HG03108 (cell line): ENCODE results near the gene COL4A4.
A peak's percentile ranks its signal among the peaks of the same experiment; 100 is the strongest.
"Not testable (repeated sequence)": the region's sequence is repeated elsewhere in the genome, so short reads cannot be mapped to it uniquely, and the experiment has no call there.

Experiments used
- ATAC-seq: cut with Tn5 transposase; IDR thresholded peaks from one replicate; pipeline ENCODE4 v1.9.1; 2021; ENCODE audit warnings: moderate library complexity; ENCODE audit not compliant: unreplicated experiment

Gene COL4A4

DNA sequence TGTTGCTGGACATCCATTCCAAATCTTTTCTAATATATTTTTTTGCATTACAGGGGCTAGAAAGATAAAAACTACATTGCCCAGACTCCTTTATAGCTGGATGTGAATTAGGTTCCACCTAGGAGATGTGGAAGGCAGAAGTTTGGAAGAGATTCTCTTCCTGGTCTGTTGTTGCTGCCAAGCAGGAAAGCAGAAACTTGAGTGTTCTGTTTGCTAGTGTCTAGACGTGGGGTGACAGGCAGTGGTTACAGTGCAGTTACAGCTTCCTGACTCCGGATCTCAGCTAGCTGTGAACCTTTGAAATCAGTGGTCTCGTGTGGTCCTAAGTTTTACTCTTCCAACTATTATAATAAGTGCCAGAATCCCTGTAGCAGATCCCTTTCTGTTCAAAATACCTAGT lies 46.2 kb downstream of the COL4A4 start:
- no peak for ATAC-seq

DNA sequence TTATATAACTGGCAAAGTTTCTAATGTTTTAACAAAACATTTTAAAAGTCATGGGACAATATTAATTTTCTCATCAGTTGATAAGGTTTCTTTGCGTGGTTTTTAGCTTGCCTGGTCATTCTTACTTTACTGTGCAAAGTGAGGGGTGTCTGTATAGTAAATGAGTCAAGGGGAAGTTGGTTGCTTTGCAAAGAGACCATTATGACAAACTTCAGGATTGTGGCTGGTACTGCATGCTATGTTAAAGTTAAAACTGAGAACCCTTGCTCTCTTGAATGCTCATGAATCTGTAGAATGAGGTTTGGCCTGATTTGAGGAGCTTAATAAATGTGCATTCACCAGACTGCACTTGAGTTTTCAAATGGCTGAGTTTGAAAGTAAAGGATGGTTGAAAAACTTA lies 47.0 kb downstream of the COL4A4 start:
- ATAC-seq, result peak; percentile 45

DNA sequence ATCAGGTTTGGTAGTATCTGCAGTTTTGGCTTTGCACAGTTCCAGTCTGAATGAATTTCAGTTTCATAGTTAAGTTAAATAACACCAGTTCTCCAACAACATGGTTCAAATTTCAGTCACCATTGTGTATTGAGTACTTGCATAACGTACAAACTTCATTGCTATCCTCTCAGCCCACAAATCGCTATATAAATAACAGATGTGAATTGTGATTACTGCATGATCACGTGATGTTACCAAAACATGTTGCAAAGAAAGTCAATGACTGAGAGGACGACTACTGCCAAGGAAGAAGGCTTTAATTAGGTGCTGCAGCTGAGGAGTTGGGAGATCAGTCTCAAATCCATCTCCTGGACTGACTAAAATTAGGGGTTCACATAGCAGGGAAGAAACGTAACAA lies 48.2 kb downstream of the COL4A4 start:
- ATAC-seq, result no peak

DNA sequence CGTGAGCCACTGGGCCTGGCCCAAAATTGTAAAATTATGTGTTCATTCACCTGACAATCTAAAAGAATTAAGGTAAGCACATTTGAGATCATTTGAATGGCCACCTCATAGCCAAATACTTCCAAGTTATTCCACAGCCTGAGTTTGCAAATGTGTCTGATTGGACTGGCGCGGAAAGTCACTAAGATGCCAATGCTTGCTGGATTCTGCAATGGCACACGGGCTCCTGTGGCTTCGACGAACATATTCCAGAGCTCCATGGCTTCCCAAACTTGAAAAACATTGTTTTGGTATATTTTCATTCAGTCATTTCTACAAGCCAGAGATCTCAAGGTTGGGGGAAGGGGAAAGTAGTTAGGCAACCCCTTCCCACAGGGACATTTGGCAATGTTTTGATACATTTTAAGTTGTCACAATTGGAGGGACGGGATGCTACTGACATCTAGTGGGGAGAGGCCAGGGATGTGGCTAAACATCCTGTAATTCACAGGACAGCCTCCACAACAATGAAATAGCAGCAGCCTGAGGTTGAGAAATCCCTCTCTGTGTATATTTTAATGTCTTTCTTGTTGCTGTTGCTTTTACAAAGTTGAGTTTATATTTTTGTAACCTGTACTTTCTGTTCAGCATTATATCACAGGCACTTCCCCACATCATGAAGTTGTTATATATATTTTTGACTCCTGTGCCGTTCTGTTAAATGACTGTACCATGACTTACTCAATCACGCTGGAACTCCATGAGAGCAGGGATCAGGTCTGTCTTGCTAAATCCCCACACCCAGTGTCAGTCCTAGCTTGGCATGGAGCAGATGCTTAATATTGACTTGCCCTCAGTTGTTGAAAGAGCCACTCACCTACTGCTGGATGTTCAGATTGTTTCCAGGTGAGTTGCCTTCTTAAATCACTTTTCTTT lies 56.9 kb downstream of the COL4A4 start:
- no peak for ATAC-seq

DNA sequence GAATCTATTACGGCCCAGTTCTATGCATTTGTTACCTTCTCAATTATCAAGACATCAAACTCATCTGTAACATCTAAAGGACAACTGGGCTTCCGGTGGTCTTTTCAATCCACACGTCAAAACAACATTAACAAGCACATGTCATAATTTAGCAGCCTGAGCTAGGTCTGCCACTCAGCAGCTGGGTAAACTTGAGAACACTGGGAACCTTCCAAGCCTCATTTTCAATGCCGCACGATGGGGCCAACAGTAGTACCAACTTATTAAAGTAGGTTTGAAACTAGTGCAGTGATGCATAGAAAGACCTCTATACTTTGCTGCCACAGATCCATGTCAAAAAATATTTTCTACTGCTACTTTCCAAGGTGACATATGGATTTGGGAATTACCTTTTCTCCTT lies 60.4 kb downstream of the COL4A4 start:
- no peak for ATAC-seq

DNA sequence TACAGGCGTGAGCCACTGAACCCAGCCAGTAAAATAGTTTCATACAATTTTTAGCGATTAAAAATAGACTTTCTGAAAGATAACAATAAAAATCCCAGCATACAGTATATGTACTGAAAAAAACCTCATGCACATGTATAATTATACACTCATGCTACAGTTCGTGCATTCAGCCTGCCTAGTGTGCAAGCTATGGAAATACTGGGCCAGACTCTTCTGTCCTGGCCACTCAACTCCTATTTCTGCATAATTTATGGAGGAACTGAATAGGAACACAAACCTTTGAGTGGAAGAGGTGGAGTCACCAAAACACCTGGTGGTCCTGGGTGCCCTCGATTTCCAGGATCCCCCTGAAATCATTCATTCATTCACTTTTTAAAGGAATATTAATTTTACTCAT lies 64.7 kb downstream of the COL4A4 start:
- ATAC-seq, result no peak

DNA sequence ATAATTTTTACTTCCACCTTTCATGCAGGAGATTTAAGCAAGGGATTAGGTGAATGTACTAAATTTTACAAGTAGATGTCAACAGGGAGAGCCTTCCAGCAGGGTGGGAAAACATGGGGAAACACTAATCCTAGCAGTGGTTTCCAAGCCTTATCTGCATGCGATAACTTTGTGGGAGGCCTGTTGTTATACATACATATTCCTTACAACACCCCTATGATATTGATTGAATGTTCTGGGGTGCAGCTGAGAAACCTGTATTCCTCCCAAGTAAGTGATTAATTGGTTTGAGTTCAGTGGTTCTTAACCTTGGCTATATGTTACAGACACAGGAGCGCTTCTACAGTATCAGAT lies 65.9 kb downstream of the COL4A4 start:
- no peak for ATAC-seq

DNA sequence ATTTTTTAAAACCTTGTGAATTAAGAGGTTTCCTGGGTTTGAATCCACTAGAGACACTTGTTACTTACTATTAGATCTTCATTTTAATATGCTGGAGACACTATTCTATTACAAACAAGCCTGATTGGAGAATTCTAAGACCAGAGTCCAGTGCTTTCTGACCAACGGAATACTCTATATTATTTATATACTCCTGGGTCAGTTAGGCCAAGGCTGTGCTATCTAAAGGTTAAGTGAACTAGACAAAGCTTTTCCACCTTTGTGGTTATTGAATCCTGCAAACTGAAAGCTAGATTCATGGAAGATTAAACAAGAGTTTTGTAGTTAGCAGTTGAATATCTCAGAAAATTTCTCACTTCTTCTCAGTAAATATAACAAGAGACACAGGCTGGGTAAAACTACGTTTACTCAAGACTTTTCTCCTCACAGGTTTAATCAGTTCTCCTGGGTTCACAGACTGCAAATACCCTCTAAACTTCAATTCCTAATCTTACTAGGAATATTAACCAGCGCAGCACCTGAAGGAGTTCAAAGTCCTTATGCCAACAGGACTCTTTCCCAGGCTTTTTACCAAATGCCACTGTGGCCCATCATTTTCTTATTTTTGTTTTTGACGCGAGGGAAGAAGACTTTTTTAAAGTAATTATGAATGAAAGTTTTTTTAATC lies 66.4 kb downstream of the COL4A4 start:
- no peak for ATAC-seq

DNA sequence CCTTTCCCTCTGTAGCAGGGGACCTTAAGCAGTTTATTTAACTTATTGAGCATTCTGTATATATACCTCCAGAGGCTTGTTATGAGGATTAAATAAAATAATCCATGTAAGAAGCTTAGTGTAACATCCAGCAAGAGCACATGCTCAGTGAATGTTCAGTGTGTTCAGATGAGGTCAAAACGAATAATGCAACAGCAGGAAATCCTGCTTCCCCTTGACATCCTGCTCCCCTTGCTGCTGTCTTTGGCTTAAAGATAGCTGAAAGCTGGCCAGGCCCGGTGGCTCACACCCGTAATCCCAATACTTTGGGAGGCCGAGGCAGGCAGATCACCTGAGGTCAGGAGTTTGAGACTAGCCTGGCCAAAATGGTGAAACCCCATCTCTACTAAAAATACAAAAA lies 68.7 kb downstream of the COL4A4 start:
- no peak for ATAC-seq

DNA sequence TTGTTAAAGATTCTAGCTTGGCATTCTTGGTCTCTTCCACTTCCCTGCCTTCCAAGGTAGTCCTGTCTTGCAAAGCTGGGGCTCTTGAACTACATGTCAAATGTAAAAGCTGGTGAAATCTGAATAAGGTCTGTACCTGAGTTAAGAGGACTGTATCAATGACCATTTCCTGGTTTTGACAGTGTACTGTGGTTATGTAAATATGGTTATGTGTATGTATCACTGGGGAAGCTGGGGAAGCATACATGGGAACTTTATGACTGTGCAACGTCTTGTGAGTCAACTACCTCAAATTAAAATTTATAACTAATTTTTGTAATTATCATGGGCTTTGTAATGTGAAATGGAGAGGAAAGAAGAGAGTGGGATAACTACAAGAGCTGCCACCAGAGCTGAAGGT lies 81.7 kb downstream of the COL4A4 start:
- peak; percentile 96 for ATAC-seq

DNA sequence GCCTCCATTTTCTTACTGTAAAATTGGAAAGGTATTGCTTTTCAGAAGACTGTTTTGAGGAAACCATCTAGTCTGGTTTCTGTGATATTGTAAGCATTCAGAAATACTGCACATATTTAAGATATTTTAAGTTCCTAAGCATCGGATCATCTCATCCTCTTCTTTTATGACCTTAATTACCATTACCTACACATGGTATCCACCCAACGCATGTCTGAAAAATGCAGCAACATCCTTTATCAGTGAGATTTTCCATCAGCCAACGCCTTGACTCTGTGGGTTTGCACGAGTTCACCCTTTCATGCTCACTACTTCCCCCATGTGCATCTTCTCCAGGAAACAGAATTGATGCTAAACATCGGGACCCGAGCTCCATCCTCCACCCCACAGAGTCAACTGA lies 84.3 kb downstream of the COL4A4 start:
- ATAC-seq, result no peak

DNA sequence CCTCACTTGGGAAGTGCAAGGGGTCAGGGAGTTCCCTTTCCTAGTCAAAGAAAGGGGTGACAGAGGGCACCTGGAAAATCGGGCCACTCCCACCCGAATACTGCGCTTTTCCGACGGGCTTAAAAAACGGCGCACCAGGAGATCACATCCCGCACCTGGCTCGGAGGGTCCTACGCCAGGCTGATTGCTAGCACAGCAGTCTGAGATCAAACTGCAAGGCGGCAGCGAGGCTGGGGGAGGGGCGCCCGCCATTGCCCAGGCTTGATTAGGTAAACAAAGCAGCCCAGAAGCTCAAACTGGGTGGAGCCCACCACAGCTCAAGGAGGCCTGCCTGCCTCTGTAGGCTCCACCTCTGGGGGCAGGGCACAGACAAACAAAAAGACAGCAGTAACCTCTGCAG lies 98.9 kb downstream of the COL4A4 start:
- not testable (repeated sequence) for ATAC-seq

DNA sequence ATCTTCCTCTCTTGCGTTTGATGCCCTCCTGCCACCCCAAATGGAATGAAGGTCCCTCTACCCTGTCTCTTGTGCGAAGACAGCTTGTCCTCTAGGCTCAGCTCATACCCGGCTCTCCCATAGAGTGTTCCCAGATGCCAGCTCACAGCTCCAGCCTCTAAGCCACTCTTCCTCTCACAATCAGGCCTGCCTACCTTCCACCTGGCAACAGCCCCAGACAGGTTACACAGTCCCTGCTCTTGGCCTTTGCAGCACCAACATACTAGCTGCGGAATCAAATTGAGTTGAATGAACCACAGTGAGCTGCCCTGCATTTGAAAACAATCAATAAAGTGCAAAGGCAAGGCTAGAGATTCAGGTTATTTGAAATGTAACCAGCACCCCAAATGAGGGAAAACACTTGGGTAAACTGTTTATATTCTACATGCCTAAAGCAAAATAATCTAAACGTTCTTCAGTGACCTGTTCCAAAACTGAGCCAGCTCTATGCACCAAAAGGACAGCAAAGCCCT lies 105.1 kb downstream of the COL4A4 start:
- no peak for ATAC-seq

DNA sequence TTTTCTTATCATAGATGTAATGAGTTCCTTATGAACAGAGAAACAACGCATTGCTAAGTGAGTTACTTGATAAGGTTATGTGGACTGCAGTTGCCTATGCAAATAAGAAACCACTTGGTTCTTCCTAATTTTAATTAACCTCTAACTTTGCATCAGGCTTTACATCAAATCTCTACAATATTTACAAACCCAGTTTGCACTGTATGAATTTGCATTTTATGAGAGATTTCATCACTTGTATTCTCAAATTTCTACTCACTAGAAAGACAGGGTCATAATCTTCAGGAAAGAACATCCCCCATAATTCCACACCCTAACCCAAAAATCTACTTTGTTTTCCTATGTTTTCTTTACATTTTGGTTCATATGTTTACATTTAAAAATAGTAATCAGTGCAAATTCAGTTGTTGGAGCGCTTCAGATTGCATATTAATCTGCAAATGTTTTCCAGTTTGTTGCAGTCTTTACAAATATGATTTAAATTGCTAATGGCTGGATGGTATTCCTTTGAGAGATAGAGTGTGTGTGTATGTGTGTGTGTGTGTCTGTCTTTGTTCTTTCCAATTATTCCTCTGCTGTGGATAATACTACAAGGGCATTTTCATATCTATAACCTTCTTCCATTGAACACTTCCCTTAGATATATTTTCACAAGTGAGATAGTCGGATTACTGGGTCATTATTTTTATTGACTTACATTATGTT lies 106.1 kb downstream of the COL4A4 start:
- no peak for ATAC-seq

DNA sequence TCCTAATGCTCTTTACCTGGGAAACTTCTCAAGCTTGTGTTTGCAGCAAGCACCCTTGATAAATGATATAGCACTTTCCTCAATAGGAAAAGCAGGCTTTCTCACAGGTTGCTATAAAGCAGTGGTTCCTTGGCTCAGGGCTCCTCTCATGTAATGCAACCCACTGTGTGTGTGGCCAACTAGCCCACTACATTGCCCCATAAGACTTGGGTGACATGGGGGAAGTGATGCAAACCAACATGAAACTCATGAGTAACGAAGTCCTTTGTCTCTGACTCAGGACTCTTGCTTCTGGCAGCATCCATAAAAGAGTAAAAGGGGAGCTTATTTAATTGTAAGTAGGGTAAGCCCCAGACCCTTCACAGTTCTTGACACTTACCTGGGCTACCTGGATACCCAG lies 106.9 kb downstream of the COL4A4 start:
- ATAC-seq, result no peak

DNA sequence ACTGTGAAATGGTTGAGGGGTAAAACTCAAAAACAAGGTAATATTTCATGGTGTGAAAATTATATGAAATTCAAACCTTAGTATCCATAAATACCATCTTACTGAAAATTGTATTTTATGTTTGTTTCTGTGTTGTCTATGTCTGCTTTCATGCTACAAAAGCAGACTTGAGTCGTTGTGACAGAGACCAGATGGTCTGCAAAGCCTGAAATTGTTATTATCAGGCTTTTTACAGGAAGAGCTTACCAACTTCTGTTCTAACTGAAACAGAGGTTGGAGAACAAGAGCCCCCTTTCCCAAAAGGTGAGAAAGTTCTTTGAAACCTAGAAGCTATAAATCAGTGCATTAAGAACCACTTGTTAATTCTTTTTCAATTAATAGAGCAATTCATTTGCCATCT lies 110.0 kb downstream of the COL4A4 start:
- no peak for ATAC-seq

DNA sequence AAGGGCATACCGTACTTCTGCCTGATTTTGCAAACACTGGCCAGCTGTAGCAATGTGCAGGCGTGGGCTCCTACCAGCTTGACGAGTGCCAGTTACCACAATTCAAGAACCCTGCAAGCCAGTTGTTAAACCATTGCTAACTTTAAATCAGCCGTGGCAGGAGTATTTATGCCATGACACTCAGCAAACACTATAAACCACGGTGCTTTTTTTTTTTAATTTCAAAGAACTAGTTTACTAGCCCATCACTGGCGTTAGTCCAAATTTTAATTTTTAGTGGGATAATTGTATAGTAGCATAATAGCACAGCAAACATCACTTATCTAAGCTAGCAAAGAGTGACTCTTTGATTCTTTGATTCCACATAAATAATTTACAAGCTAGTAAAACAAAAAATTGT lies 111.1 kb downstream of the COL4A4 start:
- no peak for ATAC-seq

DNA sequence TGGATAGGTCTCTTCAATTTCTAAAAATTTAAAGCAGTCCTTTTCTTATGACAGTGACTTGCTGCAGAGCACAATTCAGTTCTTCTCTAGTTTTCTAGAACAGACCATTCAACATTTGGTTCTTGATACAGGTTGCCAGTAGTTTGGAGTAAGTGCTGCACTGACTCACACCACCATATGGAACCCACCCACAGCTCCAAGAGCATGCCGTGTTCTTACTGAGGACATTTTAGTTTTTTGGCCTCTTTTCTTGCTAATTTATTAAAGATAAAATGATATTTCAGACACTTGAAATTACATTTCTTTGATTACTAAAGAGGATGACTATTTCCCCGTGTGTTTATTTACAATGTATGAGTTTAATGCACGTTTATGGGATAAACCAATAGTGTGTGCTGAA lies 120.0 kb downstream of the COL4A4 start:
- ATAC-seq, result no peak

DNA sequence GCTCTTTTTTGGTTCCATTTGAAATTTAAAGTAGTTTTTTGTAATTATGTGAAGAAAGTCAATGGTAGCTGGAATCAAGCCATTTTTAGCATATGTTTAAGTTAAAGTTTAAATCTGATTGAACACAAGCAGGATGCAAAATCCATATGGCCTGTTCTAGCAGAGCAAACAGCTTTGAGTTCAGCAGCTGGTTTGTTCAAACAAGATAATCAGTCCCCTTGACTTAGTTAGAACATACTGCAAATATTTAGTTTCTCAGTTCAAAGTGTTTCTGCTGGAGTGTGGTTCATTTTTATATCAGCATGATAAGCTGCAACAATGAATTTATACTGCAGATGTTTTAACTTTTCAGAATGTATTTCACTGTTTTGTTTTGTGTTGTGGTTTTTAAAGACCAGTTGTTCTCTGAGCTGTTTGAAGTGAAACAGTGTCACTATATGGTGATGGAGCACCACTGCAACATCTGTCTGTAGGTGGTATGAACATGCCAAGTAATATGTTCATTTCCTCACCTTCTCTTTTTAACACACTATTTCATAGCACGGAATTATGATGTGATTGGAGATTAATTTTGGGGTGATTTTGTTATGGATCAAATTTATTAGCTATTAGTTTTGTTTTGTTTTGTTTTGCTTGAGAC lies 125.3 kb downstream of the COL4A4 start:
- ATAC-seq, result no peak

DNA sequence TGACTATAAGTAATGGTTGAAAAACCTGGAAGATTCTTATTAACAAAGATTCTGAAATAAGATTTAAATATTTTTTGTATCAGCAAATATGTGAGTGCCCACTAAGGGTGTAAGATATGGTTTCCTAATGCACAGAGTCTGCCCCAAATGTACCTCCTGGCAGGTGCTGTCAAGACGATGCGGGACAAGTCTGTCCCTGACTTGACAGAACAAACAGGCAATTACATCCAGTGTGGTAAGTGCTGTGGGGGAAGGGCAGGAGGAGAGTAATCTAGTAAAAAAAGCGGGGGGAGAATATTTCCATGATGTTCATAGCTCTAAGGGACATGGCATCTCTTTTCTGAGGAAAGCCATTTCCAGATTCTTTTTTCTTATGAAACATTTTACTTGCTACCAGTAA lies 127.5 kb downstream of the COL4A4 start:
- no peak for ATAC-seq

DNA sequence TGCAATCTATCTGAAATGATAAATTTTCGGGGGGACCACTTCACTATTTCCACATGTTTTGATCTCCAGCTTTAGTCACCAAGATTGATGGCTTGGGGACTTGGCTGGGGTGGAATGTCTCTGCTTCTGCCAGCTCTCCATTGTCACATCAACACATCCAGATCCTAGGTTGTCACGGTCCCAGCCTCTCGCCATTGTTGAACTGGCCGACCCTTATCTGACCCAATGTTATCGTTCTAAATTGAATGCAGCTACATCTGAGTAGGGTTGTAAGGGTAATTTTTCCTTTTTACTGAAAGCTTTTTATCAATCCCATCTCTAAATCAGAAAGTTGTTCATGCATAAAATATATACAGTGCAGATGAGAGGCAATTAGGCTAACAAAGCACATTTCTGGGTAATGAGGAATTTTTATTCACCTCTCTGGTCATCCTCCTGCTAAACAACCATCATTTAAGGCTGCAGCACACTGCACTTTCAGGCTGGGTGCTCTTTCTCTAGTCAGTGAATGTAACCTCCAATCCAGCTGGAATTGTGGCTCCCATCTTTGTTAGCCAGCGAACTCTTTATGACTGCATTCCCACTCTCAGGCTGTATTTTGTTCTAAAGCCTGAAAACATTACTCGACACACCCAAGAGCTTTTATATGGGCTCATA lies 128.2 kb downstream of the COL4A4 start:
- no peak for ATAC-seq
